HUDEP-2 (cell line): ENCODE results near the gene POU2F1.

Experiments
- DNase-seq, 76 experiments: peaks; one replicate each; lab custom pipeline; 2025; ENCODE audit not compliant: unreplicated experiment in 76 of 76; lab: John Stamatoyannopoulos, UW

Gene POU2F1

DNA sequence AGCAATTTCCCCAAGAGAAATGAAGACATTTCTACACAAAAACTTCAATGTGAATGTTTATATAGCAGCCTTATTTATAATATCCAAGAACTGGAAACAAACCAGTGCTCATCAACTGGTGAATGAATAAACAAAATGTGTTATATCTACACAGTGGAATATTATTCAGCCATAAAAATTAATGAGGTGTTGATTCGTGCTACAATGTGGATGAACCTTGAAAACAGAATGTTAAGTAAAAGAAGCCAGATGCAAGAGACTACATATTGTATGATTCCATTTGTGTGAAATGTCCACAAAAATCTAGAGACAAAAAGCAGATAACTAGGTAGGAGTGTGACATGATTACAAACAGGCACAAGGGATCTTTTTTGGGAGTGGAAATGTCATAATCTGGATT is 187.7 kb downstream of the POU2F1 start:
- DNase-seq: no peak

GRCh38 chr1:167409183-167409582 is 188.5 kb downstream of the POU2F1 start:
- DNase-seq: no peak

GRCh38 chr1:167412072-167412471 is 191.4 kb downstream of the POU2F1 start:
- DNase-seq: no peak

GRCh38 chr1:167412920-167413319 is 192.2 kb downstream of the POU2F1 start:
- DNase-seq: no peak

GRCh38 chr1:167413328-167413727 is 192.6 kb downstream of the POU2F1 start:
- DNase-seq: no peak

GRCh38 chr1:167416506-167416905 is 195.8 kb downstream of the POU2F1 start:
- no peak for DNase-seq

GRCh38 chr1:167418391-167418790 is 197.7 kb downstream of the POU2F1 start:
- DNase-seq: no peak

DNA sequence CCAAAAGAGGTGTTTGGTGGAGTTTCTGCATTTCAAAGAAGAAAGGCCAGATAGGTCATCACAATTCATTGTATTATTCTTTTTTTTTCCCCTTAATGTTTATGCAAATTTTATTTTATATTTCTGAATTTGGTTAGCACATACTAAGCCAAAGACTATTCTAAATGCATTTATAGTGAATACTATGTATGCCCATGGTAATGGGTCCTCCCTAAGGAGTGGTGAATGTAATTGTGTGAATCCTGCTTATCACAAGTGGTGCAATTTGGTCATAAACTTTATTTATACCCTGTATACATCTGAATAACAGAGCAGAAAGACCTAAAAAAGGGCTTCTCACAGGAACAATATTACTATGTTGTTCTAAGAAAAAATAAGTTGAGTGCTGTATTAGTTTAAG is 198.6 kb downstream of the POU2F1 start:
- no peak for DNase-seq

- DNase-seq: peak in 1 of 76 experiments; percentile 4
These were observed 199.8 kb downstream of the POU2F1 start for GRCh38 chr1:167420510-167420909.

DNA sequence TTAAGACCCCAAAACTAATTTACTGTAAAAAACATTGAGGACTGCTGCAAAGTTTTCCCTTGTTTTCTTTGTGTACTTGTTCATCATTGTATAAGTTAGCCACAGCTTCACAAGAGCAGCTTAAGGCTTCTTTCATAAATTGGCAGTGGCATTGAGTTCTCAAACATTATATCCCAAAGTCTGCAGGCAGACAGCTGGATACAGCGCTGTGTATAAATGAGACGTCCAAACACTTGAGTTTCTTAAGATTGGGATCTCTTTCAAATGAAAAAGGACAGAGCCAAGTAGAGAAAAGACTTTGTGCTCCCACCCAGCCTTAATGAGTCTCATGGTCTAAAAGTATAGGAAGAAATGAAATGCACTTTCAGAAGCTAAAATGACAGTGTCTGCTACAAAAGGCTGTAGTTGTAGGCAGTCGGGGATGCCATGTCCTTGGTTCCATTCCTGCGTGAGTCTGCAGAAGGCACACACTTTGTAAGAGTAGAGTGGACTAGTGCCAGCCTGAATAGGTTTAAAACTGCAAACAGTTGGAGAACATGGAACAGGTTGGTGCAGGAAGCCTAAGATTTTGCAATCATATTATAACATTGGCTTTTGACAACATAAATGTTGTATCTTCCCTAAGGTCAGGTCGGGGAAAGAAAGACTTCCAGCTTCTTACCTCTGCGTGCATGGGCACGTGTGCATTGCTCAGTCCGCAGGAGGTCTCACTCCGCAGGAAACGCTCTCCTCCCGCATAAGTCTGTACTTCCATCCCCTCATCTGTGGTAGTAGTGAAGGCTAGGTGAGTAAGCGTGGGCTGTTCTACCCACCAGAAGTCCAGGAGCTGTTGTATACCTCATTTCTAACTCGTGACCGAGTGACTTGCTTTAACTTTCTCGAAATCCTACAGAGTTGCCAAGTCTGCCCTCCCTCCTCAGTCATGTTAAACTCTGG is 203.3 kb downstream of the POU2F1 start:
- no peak for DNase-seq

- no peak for DNase-seq
These were observed 204.8 kb downstream of the POU2F1 start for GRCh38 chr1:167425482-167425881.

- peak in 7 of 76 experiments; percentile 7 to 47 (median 13) for DNase-seq
These were observed 206.0 kb downstream of the POU2F1 start for GRCh38 chr1:167426716-167427115.

- DNase-seq: no peak
These were observed 207.2 kb downstream of the POU2F1 start for GRCh38 chr1:167427848-167428247.

- DNase-seq: no peak
These were observed 207.7 kb downstream of the POU2F1 start for GRCh38 chr1:167428395-167428794.

DNA sequence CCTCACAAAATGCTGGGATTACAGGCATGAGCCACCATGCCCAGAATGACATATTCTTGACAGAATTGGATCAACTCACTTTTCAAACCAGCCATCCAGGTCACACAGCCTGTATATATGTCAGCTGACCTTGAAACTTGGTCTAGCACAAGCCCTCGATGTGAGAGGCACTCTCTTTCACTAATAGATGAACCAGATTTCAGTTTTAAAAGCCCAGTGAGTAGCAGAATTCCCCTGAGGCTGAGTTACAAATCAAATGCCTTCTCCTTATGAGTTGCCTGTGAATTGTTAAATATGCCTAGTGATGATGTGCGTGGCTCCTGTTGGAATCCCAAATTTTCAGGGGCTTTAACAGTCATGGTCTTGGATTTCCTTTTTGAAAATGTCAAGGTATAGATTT is 208.9 kb downstream of the POU2F1 start:
- no peak for DNase-seq

DNA sequence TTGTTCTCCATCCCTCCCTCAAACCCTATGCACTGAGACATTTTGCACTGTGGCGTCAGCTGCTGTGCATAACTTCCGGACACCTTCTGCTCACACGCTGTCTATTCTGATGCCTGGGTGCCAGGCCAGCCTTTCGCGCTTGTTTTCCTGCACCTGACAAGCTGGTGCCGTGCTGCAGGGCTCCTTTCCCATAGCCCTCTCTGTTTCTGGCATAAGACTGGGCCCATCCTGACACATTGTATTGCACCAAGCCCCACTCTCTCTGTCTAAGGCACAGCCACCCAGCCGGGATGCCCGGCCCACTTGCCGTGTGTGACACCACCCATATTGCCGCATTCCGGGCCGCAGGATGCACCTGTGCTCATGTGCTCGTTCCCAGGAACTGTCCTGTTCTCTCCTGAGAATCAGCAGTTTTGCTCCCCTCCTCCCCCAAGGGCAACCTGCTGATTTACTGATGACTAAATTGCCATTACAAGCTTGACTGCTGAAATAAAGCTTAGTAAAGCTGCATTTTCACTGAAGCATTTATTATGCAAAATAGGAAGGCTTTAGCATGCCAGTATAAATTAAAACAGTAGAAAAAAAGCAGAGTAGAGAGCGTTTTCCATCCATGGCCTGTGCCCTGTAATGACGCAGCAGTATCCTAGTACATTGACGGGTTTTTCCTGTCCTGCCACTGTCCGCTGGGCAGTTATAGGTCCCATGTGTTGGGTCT is 209.6 kb downstream of the POU2F1 start:
- no peak for DNase-seq

DNA sequence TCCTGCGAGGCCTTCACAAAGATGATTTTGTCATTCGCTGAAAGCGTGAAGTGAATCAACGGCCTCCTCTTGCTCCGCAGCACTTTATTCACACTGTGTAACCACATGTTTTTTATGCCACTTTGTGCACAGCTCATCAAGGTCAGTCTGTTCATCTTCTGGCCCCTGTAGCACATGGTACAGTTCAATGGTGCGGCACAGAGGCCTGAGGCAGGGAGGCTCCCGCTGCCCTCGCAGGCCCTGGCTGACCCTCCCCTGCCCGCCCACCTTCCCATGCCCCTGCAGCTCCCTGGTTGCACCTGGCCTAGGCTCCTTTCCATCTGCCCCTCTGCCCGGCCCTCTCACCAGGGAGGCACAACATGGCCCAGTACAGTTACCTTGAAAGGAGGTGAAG is 210.2 kb downstream of the POU2F1 start:
- no peak for DNase-seq

- no peak for DNase-seq
These were observed 210.7 kb downstream of the POU2F1 start for GRCh38 chr1:167431261-167431908.

GRCh38 chr1:167431909-167432650 is 211.4 kb downstream of the POU2F1 start:
- no peak for DNase-seq

GRCh38 chr1:167432780-167433179 is 212.1 kb downstream of the POU2F1 start:
- no peak for DNase-seq

DNA sequence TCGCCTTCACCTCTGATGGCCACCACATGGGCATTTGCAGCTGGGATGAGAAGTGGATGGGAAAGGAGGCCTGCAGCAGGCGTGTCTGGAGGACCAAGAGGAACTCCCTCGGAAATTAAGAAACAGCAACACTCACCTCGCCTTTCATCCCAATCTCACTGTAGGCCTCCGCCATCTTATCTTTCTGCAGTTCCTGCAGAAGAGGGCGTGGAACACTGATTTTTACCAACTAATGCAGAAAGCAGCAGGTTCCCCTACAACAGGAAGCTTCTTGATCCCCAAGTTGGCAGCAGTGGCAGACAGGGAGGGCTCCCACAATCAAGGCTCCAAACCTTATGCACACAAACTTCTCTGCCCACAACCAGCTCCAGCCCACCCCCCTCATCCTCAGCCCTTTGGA is 213.2 kb downstream of the POU2F1 start:
- DNase-seq: no peak
